ENCODE measurements around the gene CHD3. TPM values are rescaled to one million over a fixed set of nuclear protein-coding genes. Genes with fewer than 3 reads are reported as not detected.
"Not testable (repeated sequence)": the region's sequence is repeated elsewhere in the genome, so short reads cannot be mapped to it uniquely, and the experiment has no call there.

Gene CHD3
- total RNA-seq, 1 donor from 2014 or later: 133 TPM

- no peak overlapping the region for H3K27ac Mint-ChIP-seq (ENCODE audit: unreplicated experiment)
- H3K36me3 Mint-ChIP-seq (ENCODE audit: low read depth, unreplicated experiment): peaks cover 54% of the 10 kb centered on the region
These were observed 59.1 kb downstream of the CHD3 start for GRCh38 chr17:7947651-7948050.

GRCh38 chr17:7950578-7950977 is 62.0 kb downstream of the CHD3 start:
- no peak for DNase-seq (ENCODE audit: low spot score)
- Mint-ChIP-seq H3K36me3 (ENCODE audit: low read depth, unreplicated experiment) (peaks cover 42% of the 10 kb centered on the region), H3K4me1 (ENCODE audit: unreplicated experiment) (no peaks in the 10 kb centered on the region), H3K27me3 (ENCODE audit: unreplicated experiment) (no peaks in the 10 kb centered on the region), H3K27ac (ENCODE audit: unreplicated experiment) (no peak overlapping the region), H3K4me3 (ENCODE audit: unreplicated experiment) (no peak overlapping the region), H3K9me3 (ENCODE audit: unreplicated experiment) (no peaks in the 10 kb centered on the region)
- no peak for TF ChIP-seq CTCF (IDR thresholded peaks at IDR 0.05; ENCODE audit: unreplicated experiment)

More at GRCh38 chr17:7947651-7948050, 59.1 kb downstream of the CHD3 start:
- no peak for DNase-seq (ENCODE audit: low spot score)
- H3K4me1 Mint-ChIP-seq (ENCODE audit: unreplicated experiment): no peaks in the 10 kb centered on the region
- H3K27me3 Mint-ChIP-seq (ENCODE audit: unreplicated experiment): peaks cover 2% of the 10 kb centered on the region
- no peak for TF ChIP-seq CTCF (IDR thresholded peaks at IDR 0.05; ENCODE audit: unreplicated experiment)
- H3K4me3 Mint-ChIP-seq (ENCODE audit: unreplicated experiment): peak overlapping the region; percentile 8
- H3K9me3 Mint-ChIP-seq (ENCODE audit: unreplicated experiment): no peaks in the 10 kb centered on the region

- Mint-ChIP-seq H3K36me3 (ENCODE audit: low read depth, unreplicated experiment) (peaks cover 38% of the 10 kb centered on the region), H3K27me3 (ENCODE audit: unreplicated experiment) (no peaks in the 10 kb centered on the region), H3K4me3 (ENCODE audit: unreplicated experiment) (peak overlapping the region; percentile 16), H3K27ac (ENCODE audit: unreplicated experiment) (no peak overlapping the region), H3K4me1 (ENCODE audit: unreplicated experiment) (no peaks in the 10 kb centered on the region), H3K9me3 (ENCODE audit: unreplicated experiment) (no peaks in the 10 kb centered on the region)
- no peak for TF ChIP-seq CTCF (IDR thresholded peaks at IDR 0.05; ENCODE audit: unreplicated experiment)
- DNase-seq (ENCODE audit: low spot score): no peak
These were observed 62.7 kb downstream of the CHD3 start for GRCh38 chr17:7951143-7951792.

GRCh38 chr17:7953266-7953665 is 64.7 kb downstream of the CHD3 start:
- not testable (repeated sequence) for DNase-seq (ENCODE audit: low spot score); H3K9me3 Mint-ChIP-seq (ENCODE audit: unreplicated experiment); H3K27ac Mint-ChIP-seq (ENCODE audit: unreplicated experiment); H3K27me3 Mint-ChIP-seq (ENCODE audit: unreplicated experiment); H3K4me1 Mint-ChIP-seq (ENCODE audit: unreplicated experiment); H3K4me3 Mint-ChIP-seq (ENCODE audit: unreplicated experiment)
- peaks cover 22% of the 10 kb centered on the region for H3K36me3 Mint-ChIP-seq (ENCODE audit: low read depth, unreplicated experiment)

- peaks cover 1% of the 10 kb centered on the region for H3K27me3 Mint-ChIP-seq (ENCODE audit: unreplicated experiment)
- H3K9me3 Mint-ChIP-seq (ENCODE audit: unreplicated experiment): no peaks in the 10 kb centered on the region
These were observed 67.0 kb downstream of the CHD3 start for GRCh38 chr17:7955414-7956227.

More at GRCh38 chr17:7955414-7956227, 67.0 kb downstream of the CHD3 start:
- H3K27ac Mint-ChIP-seq (ENCODE audit: unreplicated experiment): no peak overlapping the region
- peaks cover 3% of the 10 kb centered on the region for H3K36me3 Mint-ChIP-seq (ENCODE audit: low read depth, unreplicated experiment)
- no peak overlapping the region for H3K4me3 Mint-ChIP-seq (ENCODE audit: unreplicated experiment)
- no peak for DNase-seq (ENCODE audit: low spot score)
- no peak for TF ChIP-seq CTCF (IDR thresholded peaks at IDR 0.05; ENCODE audit: unreplicated experiment)
- peaks cover 6% of the 10 kb centered on the region for H3K4me1 Mint-ChIP-seq (ENCODE audit: unreplicated experiment)
